H9 (cell line): ENCODE measurements around the gene MYO1E. TPM values are rescaled to one million over a fixed set of nuclear protein-coding genes. Genes with fewer than 3 reads are reported as not detected.

Experiments
- DNase-seq: peaks from one replicate; pipeline ENCODE4 v3.0.0-alpha.2; 2017
- H2AFZ ChIP-seq: one replicate; pipeline ENCODE4 v1.6.1; 2013; ENCODE audit warnings: mild to moderate bottlenecking, low read length, control low read depth, moderate library complexity
- H2AK5ac ChIP-seq: 2 replicates; pipeline ENCODE4 v1.6.1; 2013; ENCODE audit warnings: low read length, control low read depth, mixed read lengths; ENCODE audit not compliant: insufficient read length
- H2BK120ac ChIP-seq: one replicate; pipeline ENCODE4 v1.6.1; 2013; ENCODE audit warnings: low read depth, mild to moderate bottlenecking, low read length, control low read depth, inconsistent platforms; ENCODE audit not compliant: poor library complexity, severe bottlenecking
- H2BK12ac ChIP-seq: 2 replicates; pipeline ENCODE4 v1.6.1; 2013; ENCODE audit warnings: low read length, control low read depth, mixed read lengths, low read depth; ENCODE audit not compliant: insufficient read length
- H2BK15ac ChIP-seq: 2 replicates; pipeline ENCODE4 v1.6.1; 2013; ENCODE audit warnings: low read depth, low read length, control low read depth
- H2BK20ac ChIP-seq: one replicate; pipeline ENCODE4 v1.6.1; 2013; ENCODE audit warnings: low read depth, mild to moderate bottlenecking, low read length, control low read depth, inconsistent platforms; ENCODE audit not compliant: poor library complexity, severe bottlenecking
- H2BK5ac ChIP-seq: 2 replicates; pipeline ENCODE4 v1.6.1; 2013; ENCODE audit warnings: low read length, control low read depth, mixed read lengths; ENCODE audit not compliant: insufficient read length
- H3K14ac ChIP-seq: 2 replicates; pipeline ENCODE4 v1.6.1; 2013; ENCODE audit warnings: low read length, control low read depth; ENCODE audit not compliant: insufficient read depth
- H3K18ac ChIP-seq: 2 replicates; pipeline ENCODE4 v1.6.1; 2013; ENCODE audit warnings: low read depth, mild to moderate bottlenecking, mixed read lengths, low read length, control low read depth; ENCODE audit not compliant: insufficient read length
- H3K23ac ChIP-seq: 2 replicates; pipeline ENCODE4 v1.6.1; 2013; ENCODE audit warnings: low read length, control low read depth, mixed read lengths, low read depth; ENCODE audit not compliant: insufficient read length
- H3K23me2 ChIP-seq: 2 replicates; pipeline ENCODE4 v1.6.1; 2013; ENCODE audit warnings: low read depth, mild to moderate bottlenecking, mixed read lengths, low read length, control low read depth; ENCODE audit not compliant: insufficient read length, poor library complexity, severe bottlenecking
- H3K27ac ChIP-seq: 2 replicates; pipeline ENCODE4 v1.5.1; 2013; ENCODE audit warnings: low read length, control low read depth, mixed read lengths, low read depth; ENCODE audit not compliant: insufficient read length
- H3K27me3 ChIP-seq: 2 replicates; pipeline ENCODE4 v1.6.1; 2013; ENCODE audit warnings: low read length, control low read depth, inconsistent platforms; ENCODE audit not compliant: insufficient read depth
- H3K4ac ChIP-seq: 2 replicates; pipeline ENCODE4 v1.6.1; 2013; ENCODE audit warnings: low read depth, mild to moderate bottlenecking, control low read depth, inconsistent platforms, low read length, moderate library complexity
- H3K4me1 ChIP-seq: 2 replicates; pipeline ENCODE4 v1.6.1; 2013; ENCODE audit warnings: low read length, control low read depth, inconsistent platforms; ENCODE audit not compliant: insufficient read depth
- H3K4me2 ChIP-seq: 2 replicates; pipeline ENCODE4 v1.6.1; 2013; ENCODE audit warnings: low read length, control low read depth, mixed read lengths; ENCODE audit not compliant: insufficient read length, insufficient read depth
- H3K56ac ChIP-seq: 2 replicates; pipeline ENCODE4 v1.6.1; 2013; ENCODE audit warnings: low read depth, mild to moderate bottlenecking, mixed read lengths, low read length, control low read depth; ENCODE audit not compliant: insufficient read length
- H3K79me1 ChIP-seq: 2 replicates; pipeline ENCODE4 v1.6.1; 2013; ENCODE audit warnings: low read depth, mild to moderate bottlenecking, moderate library complexity, low read length, control low read depth, inconsistent platforms; ENCODE audit not compliant: insufficient read depth, poor library complexity, severe bottlenecking
- H3K79me2 ChIP-seq: 2 replicates; pipeline ENCODE4 v1.6.1; 2013; ENCODE audit warnings: low read length, control low read depth, inconsistent platforms; ENCODE audit not compliant: insufficient read depth
- H3K9ac ChIP-seq: 2 replicates; pipeline ENCODE4 v1.6.1; 2013; ENCODE audit warnings: low read length, control low read depth, mixed read lengths; ENCODE audit not compliant: insufficient read length; ENCODE audit errors: extremely low read depth
- H3K9me3 ChIP-seq: one replicate; pipeline ENCODE4 v1.6.1; 2013; ENCODE audit warnings: low read depth, low read length, inconsistent platforms; ENCODE audit not compliant: control insufficient read depth
- H3T11ph ChIP-seq: one replicate; pipeline ENCODE4 v1.6.1; 2013; ENCODE audit warnings: mild to moderate bottlenecking, low read length, control low read depth, inconsistent platforms
- H4K20me1 ChIP-seq: one replicate; pipeline ENCODE4 v1.6.1; 2013; ENCODE audit not compliant: control insufficient read depth, insufficient read length, insufficient read depth
- H4K5ac ChIP-seq: 2 replicates; pipeline ENCODE4 v1.6.1; 2013; ENCODE audit warnings: low read depth, mild to moderate bottlenecking, mixed read lengths, low read length, control low read depth; ENCODE audit not compliant: insufficient read length
- H4K8ac ChIP-seq: replicated peaks from 2 replicates; pipeline ENCODE4 v1.6.1; 2013; ENCODE audit warnings: low read length, control low read depth, mixed read lengths, low read depth; ENCODE audit not compliant: insufficient read length
- H4K91ac ChIP-seq: 2 replicates; pipeline ENCODE4 v1.6.1; 2013; ENCODE audit warnings: low read depth, mild to moderate bottlenecking, moderate library complexity, mixed read lengths, low read length, control low read depth; ENCODE audit not compliant: insufficient read length
- H3K27ac Mint-ChIP-seq, 3 experiments: 2 replicates in 2 of 3; 3 replicates in 1 of 3; pipeline ENCODE4 v1.8.0; 2020 to 2021; ENCODE audit warnings: mixed read lengths in 3 of 3, mild to moderate bottlenecking in 1 of 3, moderate library complexity in 1 of 3
- H3K27me3 Mint-ChIP-seq: 2 replicates; pipeline ENCODE4 v1.8.0; 2021; ENCODE audit warnings: low read depth, mild to moderate bottlenecking, moderate library complexity, mixed read lengths
- H3K36me3 Mint-ChIP-seq, 3 experiments: 2 replicates in 2 of 3; 3 replicates in 1 of 3; pipeline ENCODE4 v1.8.0; 2020 to 2021; ENCODE audit warnings: low read depth in 3 of 3, mixed read lengths in 3 of 3; ENCODE audit not compliant: insufficient read depth in 1 of 3
- H3K4me1 Mint-ChIP-seq, 2 experiments: 2 replicates each; pipeline ENCODE4 v1.8.0; 2020; ENCODE audit warnings: mixed read lengths in 2 of 2
- H3K4me3 Mint-ChIP-seq, 2 experiments: 2 replicates in 1 of 2; 3 replicates in 1 of 2; pipeline ENCODE4 v1.8.0; 2020 to 2021; ENCODE audit warnings: mild to moderate bottlenecking in 2 of 2, mixed read lengths in 2 of 2, moderate library complexity in 1 of 2
- H3K9me3 Mint-ChIP-seq, 2 experiments: 2 replicates in 1 of 2; 3 replicates in 1 of 2; pipeline ENCODE4 v1.8.0; 2020; ENCODE audit warnings: mild to moderate bottlenecking in 2 of 2, mixed read lengths in 2 of 2, moderate library complexity in 1 of 2
- WGBS: extraction: QIAGEN DNeasy Blood & Tissue Kit; methylation state at CpG from one replicate; pipeline ENCODE4 v1.1.7; 2013; ENCODE audit warnings: missing lambda C conversion rate, low lambda C conversion rate, mixed read lengths; ENCODE audit not compliant: insufficient read length; ENCODE audit errors: extremely low coverage; 5-methylcytosine and 5-hydroxymethylcytosine counted together
- total RNA-seq: library from RNA; stranded (reverse); gene quantifications from 2 replicates; pipeline ENCODE4 v1.2.1, GENCODE V29; 2021
- TF ChIP-seq, protein P1 (sequence below): fragments of 200-600 bp; sonication (generic); conservative IDR thresholded peaks from 3 replicates; pipeline ENCODE4 v1.8.0; 2021; ENCODE audit warnings: antibody characterized with exemption, mild to moderate bottlenecking

The MYO1E gene
- total RNA-seq, 1 experiment from 2014 or later: 235 TPM

GRCh38 chr15:59227021-59227420 lies 145.7 kb downstream of the MYO1E start:
- Histone ChIP-seq H3K27me3 (no peaks in the 10 kb centered on the region), H2AK5ac (no peak overlapping the region), H3K79me2 (no peaks in the 10 kb centered on the region), H4K91ac (no peak overlapping the region), H3K23ac (no peak overlapping the region), H3K4me1 (0 out of 2 replicates have a peak, but pooled peaks cover 2% of the 10 kb centered on the region), H4K8ac (no peak overlapping the region), H2BK5ac (no peak overlapping the region), H2AFZ (no peak overlapping the region), H3K9me3 (no peaks in the 10 kb centered on the region), H2BK15ac (no peak overlapping the region), H3K23me2 (no peaks in the 10 kb centered on the region), H3K9ac (no peak overlapping the region), H2BK12ac (no peak overlapping the region), H4K20me1 (no peaks in the 10 kb centered on the region), H3K4ac (no peak overlapping the region), H3K4me2 (no peak overlapping the region), H3K56ac (no peak overlapping the region), H3K14ac (no peak overlapping the region), H4K5ac (no peak overlapping the region), H3K27ac (no peak overlapping the region), H2BK120ac (no peak overlapping the region), H3K18ac (no peak overlapping the region), H2BK20ac (no peak overlapping the region), H3K79me1 (no peaks in the 10 kb centered on the region), H3T11ph (no peak overlapping the region)
- no peak for DNase-seq
- no peaks in the 10 kb centered on the region for H3K27me3 Mint-ChIP-seq
- TF ChIP-seq, protein P1, sequence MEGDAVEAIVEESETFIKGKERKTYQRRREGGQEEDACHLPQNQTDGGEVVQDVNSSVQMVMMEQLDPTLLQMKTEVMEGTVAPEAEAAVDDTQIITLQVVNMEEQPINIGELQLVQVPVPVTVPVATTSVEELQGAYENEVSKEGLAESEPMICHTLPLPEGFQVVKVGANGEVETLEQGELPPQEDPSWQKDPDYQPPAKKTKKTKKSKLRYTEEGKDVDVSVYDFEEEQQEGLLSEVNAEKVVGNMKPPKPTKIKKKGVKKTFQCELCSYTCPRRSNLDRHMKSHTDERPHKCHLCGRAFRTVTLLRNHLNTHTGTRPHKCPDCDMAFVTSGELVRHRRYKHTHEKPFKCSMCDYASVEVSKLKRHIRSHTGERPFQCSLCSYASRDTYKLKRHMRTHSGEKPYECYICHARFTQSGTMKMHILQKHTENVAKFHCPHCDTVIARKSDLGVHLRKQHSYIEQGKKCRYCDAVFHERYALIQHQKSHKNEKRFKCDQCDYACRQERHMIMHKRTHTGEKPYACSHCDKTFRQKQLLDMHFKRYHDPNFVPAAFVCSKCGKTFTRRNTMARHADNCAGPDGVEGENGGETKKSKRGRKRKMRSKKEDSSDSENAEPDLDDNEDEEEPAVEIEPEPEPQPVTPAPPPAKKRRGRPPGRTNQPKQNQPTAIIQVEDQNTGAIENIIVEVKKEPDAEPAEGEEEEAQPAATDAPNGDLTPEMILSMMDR: no peak
- H3K36me3 Mint-ChIP-seq: peaks cover 8 to 44% (median 41%) of the 10 kb centered on the region in 3 experiments; a peak in 6 of 7 replicates
- no peak overlapping the region for H3K4me3 Mint-ChIP-seq
- no peaks in the 10 kb centered on the region for H3K9me3 Mint-ChIP-seq
- peak overlapping the region in 1 of 3 experiments; percentile 2; a peak in 1 of 7 replicates for H3K27ac Mint-ChIP-seq
- no CpG with 5 or more reads among the region's 4 CpGs for WGBS
- H3K4me1 Mint-ChIP-seq: peaks cover 0 to 4% of the 10 kb centered on the region in 2 experiments; a peak in 1 of 4 replicates
